Activated T-cell treated with anti-CD3 and anti-CD28 coated beads, Interleukin-2, amount 50 U/mL, for 48 hours (primary cell): ENCODE measurements around the gene PRSS16.

Experiments
- DNase-seq, 2 experiments: peaks; one replicate each; pipeline ENCODE4 v3.0.0-alpha.2; 2020

PRSS16 gene

DNA sequence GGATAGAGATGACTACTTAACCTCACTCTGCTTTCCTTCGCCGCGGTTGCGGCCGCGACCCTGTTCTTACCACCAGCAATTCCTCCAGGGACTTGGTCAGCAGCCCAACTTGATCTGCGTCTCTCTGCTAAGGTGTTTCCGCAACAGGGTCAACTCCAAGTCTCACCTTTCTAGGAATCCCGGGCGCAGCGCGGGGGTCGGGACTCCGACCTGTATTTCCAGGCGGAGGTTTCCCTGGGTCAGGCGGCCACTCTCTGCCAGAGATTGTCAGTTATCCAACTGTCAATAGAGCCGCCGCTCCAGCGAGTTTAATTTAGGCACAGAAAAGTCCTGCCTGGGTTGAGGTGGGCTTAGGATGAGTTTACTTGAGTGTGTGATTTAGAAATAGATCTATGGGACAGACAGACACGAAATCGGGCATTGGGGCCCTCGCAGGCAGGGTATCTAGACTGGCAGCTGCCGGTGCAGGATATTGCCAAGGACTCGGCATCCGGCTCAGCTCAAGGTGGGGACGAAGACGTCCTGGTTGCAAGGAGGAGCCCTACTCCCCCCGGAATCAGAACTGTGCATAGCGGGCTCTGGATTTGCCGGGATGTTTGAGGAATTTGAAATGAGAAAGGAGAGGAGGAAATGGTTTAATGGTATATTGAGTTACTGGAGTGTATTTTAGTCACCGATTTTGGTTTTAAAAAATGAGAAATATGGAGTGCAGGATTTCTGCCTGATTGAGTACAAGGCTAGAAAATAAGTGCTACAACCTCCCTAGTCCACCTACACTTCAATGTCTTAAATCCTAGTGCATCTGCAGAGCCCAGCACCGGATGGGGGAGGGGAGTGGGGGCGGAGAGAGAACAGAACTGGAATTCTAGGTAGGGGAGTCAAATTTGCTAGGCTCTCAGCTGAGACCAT is 40.9 kb downstream of the PRSS16 start:
- DNase-seq, result no peak

DNA sequence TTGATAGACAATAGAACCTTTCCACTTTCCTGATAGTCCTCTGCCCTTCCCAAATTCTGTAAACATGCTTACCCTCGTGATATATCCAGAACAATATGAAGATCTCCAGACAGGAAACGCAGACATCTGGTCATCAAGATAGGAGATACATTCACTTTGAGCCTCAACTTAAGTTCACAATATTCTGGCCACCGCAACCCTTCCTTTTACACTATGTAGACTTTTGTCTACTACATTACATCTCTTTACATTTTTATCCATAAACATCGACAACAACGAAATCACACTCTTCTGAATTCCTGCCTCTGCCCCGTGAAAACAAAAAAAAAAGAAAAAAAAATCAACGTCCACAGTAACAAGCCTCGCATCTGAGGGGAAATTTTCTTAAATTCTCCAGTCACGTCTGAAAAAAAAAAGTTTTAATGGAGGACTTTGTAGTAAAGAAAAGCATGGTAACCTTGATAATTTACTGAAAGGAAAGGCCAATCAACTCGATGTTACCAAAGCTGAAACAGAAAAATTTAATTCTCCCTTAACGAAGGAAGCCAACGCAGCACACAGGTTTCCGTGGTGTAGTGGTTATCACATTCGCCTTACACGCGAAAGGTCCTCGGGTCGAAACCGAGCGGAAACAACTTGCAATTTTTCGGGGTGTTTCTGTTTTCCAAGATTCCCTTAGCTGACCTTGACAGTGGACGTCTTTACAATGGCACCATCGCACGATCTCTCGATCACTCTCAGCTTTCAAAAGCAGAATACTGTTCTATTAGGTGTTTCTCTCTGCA is 42.8 kb downstream of the PRSS16 start:
- no peak for DNase-seq

DNA sequence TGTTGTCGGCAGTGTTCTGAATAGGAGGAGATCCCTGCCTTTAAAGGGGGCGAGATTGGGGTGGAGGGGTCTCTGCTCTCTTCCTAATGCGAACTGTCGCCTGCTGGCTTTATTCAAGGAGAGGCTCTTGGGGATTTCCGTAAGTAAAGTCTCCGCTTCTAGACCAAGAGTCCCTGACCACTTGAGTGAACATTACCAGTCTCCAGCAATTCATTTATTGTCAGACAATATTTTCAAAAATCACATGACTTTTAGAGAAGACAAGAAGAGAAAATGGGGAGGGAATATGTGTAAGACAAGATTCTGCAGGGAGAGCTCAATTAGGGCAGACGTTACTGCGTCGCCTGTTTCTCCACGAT is 43.3 kb downstream of the PRSS16 start:
- no peak for DNase-seq

DNA sequence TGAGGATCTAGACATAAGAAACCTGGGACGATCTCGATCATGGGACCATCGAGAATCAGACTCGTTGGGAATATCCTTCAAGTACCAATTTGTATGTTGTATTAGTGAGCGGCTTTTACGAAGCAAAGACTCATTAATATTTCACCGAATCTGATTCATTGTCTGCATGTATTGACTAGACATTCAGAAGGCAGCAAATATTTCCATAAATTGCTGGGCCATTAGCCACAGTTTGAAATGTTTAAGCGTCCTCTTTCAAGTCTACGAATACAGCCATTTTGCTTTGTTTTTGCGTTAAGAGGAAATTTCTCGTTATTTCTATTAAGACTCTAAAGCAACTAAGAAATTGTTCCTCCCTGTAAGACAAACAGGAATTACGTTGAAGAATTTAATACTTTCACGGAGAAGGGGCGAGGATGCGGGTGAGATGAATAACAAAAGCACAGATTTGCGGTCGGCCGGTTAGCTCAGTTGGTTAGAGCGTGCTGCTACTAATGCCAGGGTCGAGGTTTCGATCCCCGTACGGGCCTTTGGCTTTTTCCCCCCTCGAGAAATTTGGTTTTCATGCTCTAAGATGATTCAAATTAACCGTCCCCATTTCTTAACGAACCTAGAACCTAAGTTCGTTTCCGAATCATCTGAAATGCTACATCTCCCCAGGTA is 46.1 kb downstream of the PRSS16 start:
- no peak for DNase-seq

DNA sequence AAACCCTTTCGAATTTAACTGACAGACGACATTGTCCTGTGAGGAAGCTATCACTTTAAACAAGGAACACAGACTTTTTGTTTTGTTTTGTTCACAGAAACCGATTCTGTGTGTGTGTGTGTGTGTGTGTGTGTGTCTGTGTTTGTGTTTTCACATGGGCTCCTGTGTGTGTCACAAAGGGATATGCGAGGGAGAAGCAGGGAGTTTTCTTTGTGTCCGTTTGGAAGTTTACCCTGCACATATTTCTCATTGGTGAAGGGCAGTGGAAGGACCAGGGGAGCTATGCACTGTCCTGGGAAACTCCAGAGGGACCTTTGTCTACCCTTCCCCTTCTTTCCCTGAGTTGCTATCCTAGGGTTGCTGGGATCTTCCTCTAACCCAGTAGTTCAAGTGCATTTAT is 46.9 kb downstream of the PRSS16 start:
- no peak for DNase-seq

DNA sequence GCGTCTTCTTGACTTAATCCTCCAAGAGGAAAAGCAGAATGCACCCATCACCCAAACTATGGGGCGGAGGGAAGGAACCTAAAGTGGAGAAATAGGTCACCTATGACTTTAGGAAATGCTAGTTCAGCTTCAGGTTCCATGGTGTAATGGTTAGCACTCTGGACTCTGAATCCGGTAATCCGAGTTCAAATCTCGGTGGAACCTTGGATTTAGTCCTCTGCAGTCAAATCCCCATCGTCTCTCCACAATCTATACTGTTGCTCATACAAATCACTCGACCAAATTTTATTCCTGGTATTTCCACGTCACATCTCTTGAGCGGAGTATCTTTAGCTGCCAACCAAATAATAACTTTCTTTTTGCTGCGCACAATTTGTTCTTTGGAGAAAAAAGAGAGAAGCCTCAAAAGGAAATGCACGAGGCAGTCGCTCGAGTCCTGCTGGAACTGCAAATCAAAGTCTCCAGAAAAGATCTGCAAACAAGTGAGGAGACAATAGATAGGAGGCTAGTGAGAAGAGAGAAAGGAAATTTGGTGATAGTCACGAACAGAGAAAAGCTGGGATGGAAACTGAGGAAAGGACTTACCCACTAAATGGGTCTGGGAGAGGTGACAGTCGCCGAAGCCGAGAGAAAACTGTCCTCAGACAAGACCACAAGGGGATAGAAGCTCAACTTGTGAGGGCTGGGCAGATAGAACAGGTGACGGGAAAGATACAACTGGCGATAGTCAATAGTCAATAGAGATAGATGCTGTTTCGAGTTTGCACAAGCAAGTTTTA is 48.0 kb downstream of the PRSS16 start:
- no peak for DNase-seq

DNA sequence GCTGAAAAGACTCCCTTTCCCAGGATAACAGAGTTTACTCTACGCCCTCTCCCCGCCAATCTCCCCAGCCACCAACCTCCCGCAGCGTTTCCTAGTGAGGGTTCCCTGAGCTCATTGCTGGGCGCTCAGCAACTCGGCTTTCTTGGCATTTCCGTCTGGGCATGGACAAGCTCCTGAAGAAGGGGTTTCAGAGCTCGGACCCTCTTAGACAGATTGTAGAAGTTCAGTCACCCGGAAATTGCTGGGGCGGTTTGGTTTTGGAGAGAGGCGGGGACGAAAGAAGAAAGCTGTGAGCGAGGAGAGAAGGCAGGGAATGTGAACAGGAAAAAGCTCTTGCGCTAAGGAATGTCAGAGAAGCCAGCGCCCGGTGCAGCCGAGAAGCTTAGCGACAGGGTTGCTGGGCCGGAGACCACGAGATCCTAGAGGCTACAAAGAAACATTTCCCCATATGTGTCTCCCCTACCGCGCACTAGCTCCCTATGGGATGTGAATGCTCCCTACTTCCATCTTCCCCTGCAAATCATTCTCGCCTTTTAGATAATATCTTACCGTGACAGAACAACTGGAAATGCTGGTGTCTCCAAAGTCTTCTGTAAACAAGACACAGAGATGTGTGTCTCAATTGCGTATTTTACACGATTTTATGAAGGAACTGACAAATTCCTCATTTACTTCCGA is 48.7 kb downstream of the PRSS16 start:
- no peak for DNase-seq

DNA sequence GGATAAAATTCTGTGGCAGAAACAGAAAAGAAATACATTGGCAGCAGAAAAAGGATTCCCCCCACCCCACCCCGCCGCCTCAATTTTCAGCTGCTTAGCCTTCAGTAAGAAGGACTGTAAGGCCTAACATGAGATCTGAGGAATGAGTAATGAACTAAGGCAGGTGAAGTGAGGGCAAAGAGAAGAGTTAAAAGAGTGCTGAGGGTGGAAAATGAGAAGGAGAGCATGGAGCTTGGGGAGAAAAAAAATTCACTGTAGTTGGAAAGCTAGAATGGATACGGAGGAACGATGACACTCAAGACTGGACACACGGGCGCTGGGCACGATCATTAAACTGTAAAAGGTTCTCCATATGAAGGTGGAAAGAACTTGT is 50.0 kb downstream of the PRSS16 start:
- DNase-seq, result no peak

DNA sequence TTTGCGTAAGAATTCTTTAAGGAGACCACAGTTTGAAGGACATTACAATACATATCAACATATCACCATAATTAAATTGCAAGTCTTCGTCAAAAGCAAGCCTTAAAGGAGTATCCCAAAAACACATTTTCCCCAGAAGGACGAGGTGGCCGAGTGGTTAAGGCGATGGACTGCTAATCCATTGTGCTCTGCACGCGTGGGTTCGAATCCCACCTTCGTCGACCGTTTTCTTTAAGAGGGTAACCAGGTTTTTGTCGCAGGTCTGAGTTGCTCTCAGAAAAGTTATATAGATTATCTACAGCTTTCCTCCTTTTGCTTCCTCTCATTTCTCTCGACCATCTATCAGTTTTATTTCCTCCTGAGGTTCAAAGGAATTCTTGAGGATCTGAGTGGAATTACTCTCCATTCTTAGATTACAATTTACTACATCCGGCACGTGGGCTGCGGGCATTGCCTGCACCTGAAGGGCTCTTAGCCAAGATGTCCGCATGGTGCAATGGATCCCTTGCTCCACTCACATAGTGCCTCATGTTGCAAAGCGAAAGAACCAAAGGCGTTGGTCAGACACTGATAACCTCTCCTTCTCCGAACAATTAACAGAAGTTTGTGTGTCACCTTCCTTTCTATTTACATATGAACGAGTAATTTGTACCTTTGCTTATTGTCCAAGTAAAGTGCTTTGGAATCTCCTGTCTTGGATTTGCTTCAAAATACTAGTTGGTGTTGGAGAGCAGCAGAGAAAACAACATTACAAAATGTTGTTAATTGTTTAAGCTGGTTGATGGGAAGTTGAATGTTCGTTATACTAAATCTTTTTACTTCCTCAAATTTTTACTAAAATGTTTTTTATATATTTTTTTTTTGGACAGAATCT is 50.6 kb downstream of the PRSS16 start:
- DNase-seq, result peak; percentile 61 to 64

DNA sequence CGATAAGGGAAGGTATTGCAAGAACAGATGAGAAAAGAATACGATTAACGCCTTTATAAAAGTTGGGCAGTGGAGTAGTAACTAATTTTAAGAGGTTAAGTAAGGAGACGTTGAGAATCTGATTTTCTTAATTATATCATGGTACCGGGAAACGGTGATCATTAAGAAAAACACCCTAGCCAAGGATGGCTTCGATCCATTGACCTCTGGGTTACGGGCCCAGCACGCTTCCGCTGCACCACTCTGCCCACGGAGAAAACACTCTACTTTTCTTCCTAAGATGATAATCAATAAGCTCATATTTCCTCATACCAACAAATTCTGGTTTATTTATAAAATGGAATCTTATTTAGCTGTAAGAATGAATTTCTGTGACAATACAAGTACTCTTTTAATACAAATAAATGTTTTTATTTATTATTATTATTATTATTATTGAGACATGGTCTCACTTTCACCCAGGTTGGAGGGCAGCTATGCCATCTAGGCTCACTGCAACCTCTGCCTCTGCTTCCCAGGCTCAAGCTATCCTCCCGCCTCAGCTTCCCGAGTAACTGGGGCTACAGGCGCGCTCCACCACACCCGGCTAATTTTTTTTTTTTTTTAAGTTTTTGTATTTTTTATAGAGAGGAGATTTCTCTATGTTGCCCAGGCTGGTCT is 56.2 kb downstream of the PRSS16 start:
- no peak for DNase-seq
